Measurements from ENCODE around the gene GDF3. TPM values are rescaled to one million over a fixed set of nuclear protein-coding genes. Genes with fewer than 3 reads are reported as not detected.

The GDF3 gene
- total and polyA plus RNA-seq, 9 of the 15 experiments (the other 6 are each of a cell fraction or from before 2014, with no cell fraction given): not detected

DNA sequence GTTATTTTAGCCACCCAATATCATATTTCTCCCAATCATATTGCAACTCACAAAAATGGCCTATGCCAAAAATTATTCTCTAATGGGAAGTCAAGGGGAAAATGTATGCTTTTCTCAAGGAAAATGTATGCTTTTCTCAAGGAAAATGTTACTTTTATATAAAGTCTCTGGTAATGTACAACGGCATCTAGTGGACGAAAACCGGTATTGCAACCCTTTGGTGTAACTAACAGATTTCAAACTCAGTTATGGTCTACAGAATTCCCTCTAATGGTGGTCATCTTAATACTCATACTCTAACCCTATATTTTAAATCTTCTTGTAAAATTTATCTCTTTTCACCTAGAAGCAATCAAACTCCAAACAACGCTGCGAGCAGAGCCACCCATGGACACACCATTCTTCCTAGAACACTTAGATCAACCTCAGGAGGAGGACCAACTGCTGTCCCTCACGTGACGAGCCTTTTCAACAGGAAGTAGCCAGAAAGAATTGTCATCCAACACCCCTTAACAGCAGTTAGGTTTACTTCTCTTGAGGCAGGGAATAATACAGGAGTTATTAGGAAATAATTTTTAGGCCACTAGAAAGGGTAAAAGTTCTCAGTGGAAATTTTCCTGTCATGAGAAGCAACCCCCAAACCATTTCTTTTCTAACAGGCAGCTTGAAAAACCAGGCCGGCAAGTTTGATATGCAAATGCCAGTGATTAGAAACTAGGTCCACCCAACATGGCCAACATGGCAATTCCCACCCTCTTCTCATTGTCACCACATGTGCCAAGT lies 50.0 kb downstream of the GDF3 start:
- WGBS (ENCODE audit: insufficient coverage, low coverage, missing lambda C conversion rate): 0% methylated on average over 8 of the region's 8 CpGs
- Histone ChIP-seq H3K9me3 (replicated peaks; ENCODE audit: control insufficient read depth, insufficient read depth, low read depth, low read length) (no peaks in the 10 kb centered on the region), H3K27ac (ENCODE audit: extremely low read depth, low read depth, low read length) (no peak overlapping the region), H3K4me2 (ENCODE audit: insufficient read depth, low read length) (no peak overlapping the region), H3K9ac (ENCODE audit: insufficient read depth in 1 of 2, low read depth in 2 of 2, low read length in 2 of 2) (no peak overlapping the region), H3K4me1 (replicated peaks in 1 of 2; ENCODE audit: control insufficient read depth in 2 of 2, insufficient read depth in 2 of 2, low read length in 2 of 2) (no peaks in the 10 kb centered on the region; a peak in 1 of 5 replicates), H3K79me2 (ENCODE audit: control insufficient read depth, insufficient read depth, low read length) (no peaks in the 10 kb centered on the region), H4K20me1 (replicated peaks; ENCODE audit: control insufficient read depth, insufficient read depth, low read length) (no peaks in the 10 kb centered on the region), H2AFZ (ENCODE audit: low read depth, low read length) (no peak overlapping the region), H3K36me3 (ENCODE audit: control insufficient read depth, insufficient read depth, low read length) (no peaks in the 10 kb centered on the region), H3K9me1 (ENCODE audit: control insufficient read depth, insufficient read depth, low read length) (no peaks in the 10 kb centered on the region), H3K27me3 (ENCODE audit: control insufficient read depth in 2 of 2, insufficient read depth in 2 of 2, low read length in 2 of 2) (no peaks in the 10 kb centered on the region; a peak in 1 of 5 replicates), H3K4me3 (no peak overlapping the region)
- CTCF ChIA-PET (ENCODE audit: low intra/inter-chr PET ratio): interaction anchor here (0.8 kb wide), 1 partner anchor 11 kb away, joined by 4 read pairs; no protein-coding TSS in a partner anchor
- intact Hi-C loops (cut with micrococcal nuclease): loop anchor here (10.0 kb wide), 1 partner anchor 159 kb away; no protein-coding TSS in a partner anchor
- POLR2A ChIA-PET: no interaction called here
- TF ChIP-seq, protein P1, sequence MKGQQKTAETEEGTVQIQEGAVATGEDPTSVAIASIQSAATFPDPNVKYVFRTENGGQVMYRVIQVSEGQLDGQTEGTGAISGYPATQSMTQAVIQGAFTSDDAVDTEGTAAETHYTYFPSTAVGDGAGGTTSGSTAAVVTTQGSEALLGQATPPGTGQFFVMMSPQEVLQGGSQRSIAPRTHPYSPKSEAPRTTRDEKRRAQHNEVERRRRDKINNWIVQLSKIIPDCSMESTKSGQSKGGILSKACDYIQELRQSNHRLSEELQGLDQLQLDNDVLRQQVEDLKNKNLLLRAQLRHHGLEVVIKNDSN (CRISPR knock-in tag; IDR thresholded peaks at IDR 0.05): peak; percentile 70
- TF ChIP-seq, protein P2, sequence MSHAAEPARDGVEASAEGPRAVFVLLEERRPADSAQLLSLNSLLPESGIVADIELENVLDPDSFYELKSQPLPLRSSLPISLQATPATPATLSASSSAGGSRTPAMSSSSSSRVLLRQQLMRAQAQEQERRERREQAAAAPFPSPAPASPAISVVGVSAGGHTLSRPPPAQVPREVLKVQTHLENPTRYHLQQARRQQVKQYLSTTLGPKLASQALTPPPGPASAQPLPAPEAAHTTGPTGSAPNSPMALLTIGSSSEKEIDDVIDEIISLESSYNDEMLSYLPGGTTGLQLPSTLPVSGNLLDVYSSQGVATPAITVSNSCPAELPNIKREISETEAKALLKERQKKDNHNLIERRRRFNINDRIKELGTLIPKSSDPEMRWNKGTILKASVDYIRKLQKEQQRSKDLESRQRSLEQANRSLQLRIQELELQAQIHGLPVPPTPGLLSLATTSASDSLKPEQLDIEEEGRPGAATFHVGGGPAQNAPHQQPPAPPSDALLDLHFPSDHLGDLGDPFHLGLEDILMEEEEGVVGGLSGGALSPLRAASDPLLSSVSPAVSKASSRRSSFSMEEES (CRISPR knock-in tag; IDR thresholded peaks at IDR 0.05): peak; percentile 19; the same call in 1 of the 2 replicates
- TF ChIP-seq ZNF232 (CRISPR knock-in tag; IDR thresholded peaks at IDR 0.05): no peak
- no peak for TF ChIP-seq MCM7 (IDR thresholded peaks at IDR 0.05)
- TF ChIP-seq, protein P3, sequence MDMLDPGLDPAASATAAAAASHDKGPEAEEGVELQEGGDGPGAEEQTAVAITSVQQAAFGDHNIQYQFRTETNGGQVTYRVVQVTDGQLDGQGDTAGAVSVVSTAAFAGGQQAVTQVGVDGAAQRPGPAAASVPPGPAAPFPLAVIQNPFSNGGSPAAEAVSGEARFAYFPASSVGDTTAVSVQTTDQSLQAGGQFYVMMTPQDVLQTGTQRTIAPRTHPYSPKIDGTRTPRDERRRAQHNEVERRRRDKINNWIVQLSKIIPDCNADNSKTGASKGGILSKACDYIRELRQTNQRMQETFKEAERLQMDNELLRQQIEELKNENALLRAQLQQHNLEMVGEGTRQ (CRISPR knock-in tag; IDR thresholded peaks at IDR 0.05): peak; percentile 68; the same call in 1 of the 2 replicates
- TF ChIP-seq, protein P4, sequence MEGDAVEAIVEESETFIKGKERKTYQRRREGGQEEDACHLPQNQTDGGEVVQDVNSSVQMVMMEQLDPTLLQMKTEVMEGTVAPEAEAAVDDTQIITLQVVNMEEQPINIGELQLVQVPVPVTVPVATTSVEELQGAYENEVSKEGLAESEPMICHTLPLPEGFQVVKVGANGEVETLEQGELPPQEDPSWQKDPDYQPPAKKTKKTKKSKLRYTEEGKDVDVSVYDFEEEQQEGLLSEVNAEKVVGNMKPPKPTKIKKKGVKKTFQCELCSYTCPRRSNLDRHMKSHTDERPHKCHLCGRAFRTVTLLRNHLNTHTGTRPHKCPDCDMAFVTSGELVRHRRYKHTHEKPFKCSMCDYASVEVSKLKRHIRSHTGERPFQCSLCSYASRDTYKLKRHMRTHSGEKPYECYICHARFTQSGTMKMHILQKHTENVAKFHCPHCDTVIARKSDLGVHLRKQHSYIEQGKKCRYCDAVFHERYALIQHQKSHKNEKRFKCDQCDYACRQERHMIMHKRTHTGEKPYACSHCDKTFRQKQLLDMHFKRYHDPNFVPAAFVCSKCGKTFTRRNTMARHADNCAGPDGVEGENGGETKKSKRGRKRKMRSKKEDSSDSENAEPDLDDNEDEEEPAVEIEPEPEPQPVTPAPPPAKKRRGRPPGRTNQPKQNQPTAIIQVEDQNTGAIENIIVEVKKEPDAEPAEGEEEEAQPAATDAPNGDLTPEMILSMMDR (IDR thresholded peaks at IDR 0.05 in 2 of 3, conservative IDR thresholded peaks at IDR 0.05 in 1 of 3; ENCODE audit: insufficient read depth in 2 of 3, low read depth in 1 of 3, low read length in 3 of 3): peak; percentile 25 to 69 (median 50); a peak in 4 of 6 replicates
- TF ChIP-seq RAD51 (IDR thresholded peaks at IDR 0.05; ENCODE audit: borderline replicate concordance, low read depth): peak; percentile 33; the same call in 1 of the 2 replicates
- TF ChIP-seq BHLHE40 (IDR thresholded peaks at IDR 0.05; ENCODE audit: low read length): peak; percentile 42; the same call in 1 of the 2 replicates
- no peak for TF ChIP-seq CHD1 (IDR thresholded peaks at IDR 0.05; ENCODE audit: low read length)
- DNase-seq (ENCODE audit: extremely low read depth in 1 of 4, low spot score in 3 of 4) (peak; percentile 25 to 35 (median 28)), FAIRE-seq (peak; percentile 54), ATAC-seq (no peak)
- in situ Hi-C loops (cut with MboI): no loop called here
- BruUV-seq (replicated peaks): no TSS peak
